Bronchial epithelial cell (primary cell): ENCODE results near the gene FAXDC2. TPM values are rescaled to one million over a fixed set of nuclear protein-coding genes. Genes with fewer than 3 reads are reported as not detected.

Experiments used
- DNase-seq: peaks from one replicate; pipeline ENCODE4 v3.0.0-alpha.2; 2010; ENCODE audit warnings: low read depth
- FAIRE-seq: peaks from 2 replicates; lab custom pipeline; 2011; peaks lifted over from hg19 to GRCh38; lab: Jason Lieb, UNC
- H3K27me3 ChIP-seq: 2 replicates; pipeline ENCODE4 v1.5.1; 2011; ENCODE audit warnings: low read length; ENCODE audit not compliant: control insufficient read depth, insufficient read depth
- H3K36me3 ChIP-seq: 2 replicates; pipeline ENCODE4 v1.5.1; 2011; ENCODE audit warnings: low read length; ENCODE audit not compliant: control insufficient read depth, insufficient read depth
- H3K4me3 ChIP-seq: 2 replicates; pipeline ENCODE4 v1.5.1; 2011; ENCODE audit warnings: mild to moderate bottlenecking, low read depth, low read length, control low read depth
- total RNA-seq: library from RNA; depleted of rRNA; stranded (reverse); fragments of >200 nt; gene quantifications from 2 replicates; pipeline ENCODE4 v1.2.1, GENCODE V29; 2014
- TF ChIP-seq, protein P1 (sequence below): IDR thresholded peaks from 2 replicates; pipeline ENCODE4 v1.5.1; 2011; ENCODE audit warnings: mild to moderate bottlenecking, moderate library complexity, low read length, control low read depth, inconsistent platforms; ENCODE audit not compliant: insufficient read depth, severe bottlenecking

The FAXDC2 gene
- total RNA-seq, 1 donor from 2014 or later, result 1.1 TPM

DNA sequence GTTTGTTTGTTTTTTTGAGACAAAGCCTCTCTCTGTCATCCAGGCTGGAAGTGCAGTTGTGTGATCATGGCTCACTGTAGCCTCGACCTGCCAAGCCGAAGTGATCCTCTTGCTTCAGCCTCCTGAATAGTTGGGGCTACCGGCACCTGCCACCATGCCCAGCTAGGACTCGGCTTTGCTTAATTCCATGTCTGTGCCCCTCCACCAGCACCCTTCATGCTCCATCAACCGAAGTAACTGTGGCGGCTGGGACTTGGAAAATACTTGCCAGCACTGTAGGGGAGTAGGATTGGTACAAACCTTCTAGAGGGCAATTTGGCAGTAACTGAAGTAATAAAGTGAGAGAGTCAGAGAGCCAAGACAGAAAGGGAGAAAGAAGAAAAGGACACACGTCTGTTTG is 19.0 kb downstream of the FAXDC2 start:
- DNase-seq (no peak), FAIRE-seq (no peak)
- TF ChIP-seq, protein P1, sequence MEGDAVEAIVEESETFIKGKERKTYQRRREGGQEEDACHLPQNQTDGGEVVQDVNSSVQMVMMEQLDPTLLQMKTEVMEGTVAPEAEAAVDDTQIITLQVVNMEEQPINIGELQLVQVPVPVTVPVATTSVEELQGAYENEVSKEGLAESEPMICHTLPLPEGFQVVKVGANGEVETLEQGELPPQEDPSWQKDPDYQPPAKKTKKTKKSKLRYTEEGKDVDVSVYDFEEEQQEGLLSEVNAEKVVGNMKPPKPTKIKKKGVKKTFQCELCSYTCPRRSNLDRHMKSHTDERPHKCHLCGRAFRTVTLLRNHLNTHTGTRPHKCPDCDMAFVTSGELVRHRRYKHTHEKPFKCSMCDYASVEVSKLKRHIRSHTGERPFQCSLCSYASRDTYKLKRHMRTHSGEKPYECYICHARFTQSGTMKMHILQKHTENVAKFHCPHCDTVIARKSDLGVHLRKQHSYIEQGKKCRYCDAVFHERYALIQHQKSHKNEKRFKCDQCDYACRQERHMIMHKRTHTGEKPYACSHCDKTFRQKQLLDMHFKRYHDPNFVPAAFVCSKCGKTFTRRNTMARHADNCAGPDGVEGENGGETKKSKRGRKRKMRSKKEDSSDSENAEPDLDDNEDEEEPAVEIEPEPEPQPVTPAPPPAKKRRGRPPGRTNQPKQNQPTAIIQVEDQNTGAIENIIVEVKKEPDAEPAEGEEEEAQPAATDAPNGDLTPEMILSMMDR, result no peak
- Histone ChIP-seq H3K27me3 (no peaks in the 10 kb centered on the region), H3K4me3 (no peak overlapping the region), H3K36me3 (no peaks in the 10 kb centered on the region)

DNA sequence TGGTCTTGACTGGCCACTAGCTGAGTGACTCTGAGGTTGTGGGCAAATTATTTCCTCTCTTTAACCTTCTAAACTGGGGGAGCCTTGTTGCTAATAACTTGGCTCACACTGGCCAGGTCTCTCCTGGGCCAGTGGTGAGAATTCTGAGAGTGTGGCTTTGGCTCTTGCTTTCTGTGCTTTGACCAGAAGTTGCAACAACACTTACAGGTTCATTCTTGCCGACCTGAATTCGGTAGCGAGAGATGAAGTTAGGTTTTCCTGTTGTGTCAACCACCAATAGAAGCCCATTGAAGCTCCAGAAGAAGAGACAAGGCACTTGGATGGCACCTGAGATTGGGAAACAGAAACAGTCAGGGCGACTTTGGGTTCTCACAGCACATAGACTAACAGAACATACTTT is 19.8 kb downstream of the FAXDC2 start:
- TF ChIP-seq, protein P1, result no peak
- Histone ChIP-seq H3K4me3 (no peak overlapping the region), H3K36me3 (no peaks in the 10 kb centered on the region), H3K27me3 (no peaks in the 10 kb centered on the region)
- peak; percentile 64 for DNase-seq
- FAIRE-seq, result no peak

DNA sequence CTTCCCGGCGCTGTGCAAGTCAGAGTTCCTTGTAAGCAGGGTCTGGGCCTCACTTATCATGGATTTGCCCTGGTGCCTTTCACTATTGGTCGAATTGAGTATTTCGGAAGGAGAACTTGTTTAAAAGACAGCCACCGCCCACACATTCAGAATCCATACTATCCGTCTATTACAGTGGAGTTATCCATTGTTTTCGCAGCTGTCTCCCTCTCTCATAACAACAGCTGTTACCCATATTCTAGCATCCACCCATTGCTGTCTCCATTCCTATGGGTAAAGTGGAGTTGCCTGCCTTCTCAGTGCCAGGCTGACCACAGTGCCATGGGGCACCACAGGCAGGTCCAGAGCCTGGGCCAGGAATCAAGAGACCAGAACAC is 20.2 kb downstream of the FAXDC2 start:
- no peak for DNase-seq
- Histone ChIP-seq H3K36me3 (no peaks in the 10 kb centered on the region), H3K4me3 (no peak overlapping the region), H3K27me3 (no peaks in the 10 kb centered on the region)
- no peak for FAIRE-seq
- TF ChIP-seq, protein P1, result no peak

DNA sequence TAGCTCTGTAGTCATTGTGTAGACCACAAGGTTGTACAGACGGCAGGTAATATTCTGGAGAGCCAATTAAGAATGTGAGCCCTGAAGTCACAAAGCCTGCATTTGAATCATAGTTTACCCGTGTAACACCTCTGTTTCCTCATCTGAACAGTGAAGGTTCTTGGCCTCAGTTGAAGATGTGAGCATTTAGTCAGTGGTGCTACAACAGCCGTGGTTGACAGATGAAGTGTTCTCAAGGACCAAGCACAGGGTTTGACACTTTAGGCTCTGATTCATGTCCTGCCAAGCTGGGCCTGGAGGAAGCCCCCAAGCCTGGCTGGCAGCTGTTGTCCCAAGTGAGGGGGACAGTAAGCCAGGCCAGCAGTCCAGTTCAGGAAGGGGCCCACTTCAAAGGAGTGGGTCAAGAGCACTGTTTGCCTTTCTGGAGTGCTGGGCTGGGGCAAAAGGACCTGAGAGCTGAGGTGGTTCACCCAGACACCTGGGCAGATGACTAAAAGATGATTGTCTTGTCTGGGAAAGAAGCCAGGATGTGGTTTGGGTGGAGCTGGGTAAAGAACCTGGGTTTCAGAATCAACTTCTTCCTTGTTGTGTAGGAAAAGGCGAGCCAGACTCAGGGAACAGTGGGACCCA is 20.7 kb downstream of the FAXDC2 start:
- peak; percentile 23 for FAIRE-seq
- DNase-seq, result peak; percentile 98

DNA sequence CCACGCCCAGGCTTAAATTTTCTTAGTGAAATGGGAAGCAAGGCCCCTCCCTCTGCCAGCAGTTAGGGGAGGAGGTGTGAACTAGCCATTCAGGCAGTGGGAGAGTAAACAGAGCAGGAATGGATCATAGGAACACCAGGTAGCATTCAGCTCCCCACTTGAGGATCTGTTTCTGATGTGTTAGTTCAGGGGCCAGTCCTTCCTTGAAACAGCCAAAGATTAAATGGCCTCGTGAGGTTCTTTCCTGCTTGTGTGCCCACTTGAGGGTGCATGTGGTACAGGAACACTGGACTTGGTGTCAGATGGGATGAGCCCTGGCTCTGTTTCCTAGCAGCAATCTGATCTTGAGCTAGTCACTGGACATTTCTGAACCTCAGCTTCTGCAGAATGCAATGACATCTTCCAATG is 21.2 kb downstream of the FAXDC2 start:
- H3K27me3 ChIP-seq, result no peaks in the 10 kb centered on the region
- DNase-seq (peak; percentile 62), FAIRE-seq (no peak)
- no peak overlapping the region for H3K4me3 ChIP-seq
- TF ChIP-seq, protein P1, result no peak
- H3K36me3 ChIP-seq, result no peaks in the 10 kb centered on the region

More for the DNA sequence above, 20.7 kb downstream of the FAXDC2 start:
- TF ChIP-seq, protein P1, result no peak
- Histone ChIP-seq H3K4me3 (no peak overlapping the region), H3K36me3 (no peaks in the 10 kb centered on the region), H3K27me3 (no peaks in the 10 kb centered on the region)

DNA sequence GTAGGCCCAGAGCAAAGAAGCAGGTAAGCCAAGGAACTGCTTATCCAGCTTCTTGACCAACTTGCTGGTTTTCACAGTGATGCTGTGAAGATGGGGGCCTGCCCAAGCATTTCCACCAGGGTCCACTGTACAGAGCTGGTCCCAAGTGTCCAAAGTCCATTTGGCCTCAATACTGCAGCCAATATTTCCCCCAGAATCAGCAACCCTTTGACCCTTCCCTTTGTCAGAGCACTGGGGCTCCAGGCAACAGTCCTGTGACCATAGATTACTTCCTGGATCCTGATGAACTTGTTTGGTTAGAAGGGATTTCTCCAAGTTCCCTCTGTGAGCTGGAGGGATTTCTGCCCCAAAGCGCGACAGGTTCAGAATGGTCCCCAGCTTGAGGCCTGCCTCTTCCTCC is 26.3 kb downstream of the FAXDC2 start:
- Histone ChIP-seq H3K27me3 (no peaks in the 10 kb centered on the region), H3K36me3 (no peaks in the 10 kb centered on the region), H3K4me3 (no peak overlapping the region)
- no peak for FAIRE-seq
- no peak for DNase-seq
- TF ChIP-seq, protein P1, result no peak
